Sigmoid colon (tissue), 7 donors: Measurements from ENCODE around the gene RNF224. TPM values are rescaled to one million over a fixed set of nuclear protein-coding genes. Genes with fewer than 3 reads are reported as not detected.

ENCODE experiments used
- DNase-seq: peaks from one replicate; pipeline ENCODE4 v3.0.0-alpha.2; 2019
- H3K27ac ChIP-seq, 4 donors: fragments of 200-600 bp; sonication (generic); one replicate each; pipeline ENCODE4 v1.5.1; 2016 to 2019; ENCODE audit warnings: mild to moderate bottlenecking in 1 of 4
- H3K27me3 ChIP-seq, 3 donors: fragments of 200-600 bp; sonication (generic); one replicate each; pipeline ENCODE4 v1.5.1; 2019; ENCODE audit warnings: mild to moderate bottlenecking in 1 of 3
- H3K36me3 ChIP-seq, 4 donors: fragments of 200-600 bp; sonication (generic); one replicate each; pipeline ENCODE4 v1.5.1; 2016 to 2019
- H3K4me1 ChIP-seq, 4 donors: fragments of 200-600 bp; sonication (generic); one replicate each; pipeline ENCODE4 v1.5.1; 2017 to 2019
- H3K4me3 ChIP-seq, 4 donors: fragments of 200-600 bp; sonication (generic); one replicate each; pipeline ENCODE4 v1.5.1; 2017 to 2019; ENCODE audit warnings: mild to moderate bottlenecking in 2 of 4, moderate library complexity in 1 of 4
- H3K9me3 ChIP-seq, 4 donors: fragments of 200-600 bp in 3 of 4; sonication (generic) in 3 of 4; one replicate each; pipeline versions ENCODE4 v1.5.1 to v1.6.1; 2013 to 2019
- CTCF ChIP-seq, 4 experiments: fragments of 450-650 bp in 3 of 4; fragments of 200-600 bp in 1 of 4; IDR thresholded peaks; one replicate each; pipeline ENCODE4 v1.5.1; 2016 to 2019; ENCODE audit warnings: antibody characterized with exemption in 4 of 4, mild to moderate bottlenecking in 3 of 4, moderate library complexity in 2 of 4
- EP300 ChIP-seq, 4 donors: sonication (generic); formaldehyde crosslinking; IDR thresholded peaks; one replicate each; pipeline ENCODE4 v1.6.1; 2017; ENCODE audit warnings: antibody characterized with exemption in 4 of 4
- POLR2A ChIP-seq, 2 donors: fragments of 450-650 bp; IDR thresholded peaks; one replicate each; pipeline ENCODE4 v1.6.1; 2016; ENCODE audit warnings: antibody characterized with exemption in 2 of 2, mild to moderate bottlenecking in 2 of 2, moderate library complexity in 2 of 2
- POLR2AphosphoS5 ChIP-seq, 4 donors: sonication (generic); formaldehyde crosslinking; IDR thresholded peaks; one replicate each; pipeline ENCODE4 v1.6.1; 2017; ENCODE audit warnings: antibody characterized with exemption in 4 of 4
- WGBS, 2 donors: extraction: QIAGEN DNeasy Blood & Tissue Kit; methylation state at CpG; one replicate each; pipeline ENCODE4 v1.1.7; 2013; 5-methylcytosine and 5-hydroxymethylcytosine counted together
- intact Hi-C: fragments of 100-400 bp; cut with DNase I; formaldehyde crosslinking; loops from one replicate; pipeline ENCODE4 v1.15.1; 2023
- polyA plus RNA-seq, 3 donors: library from polyadenylated mRNA; stranded (reverse); fragments of 200-250 nt; gene quantifications; one replicate each; pipeline ENCODE4 v1.2.3, GENCODE V29; 2013
- total RNA-seq, 4 donors: library from RNA; depleted of rRNA; stranded (reverse); fragments of >200 nt; gene quantifications; one replicate each; pipeline ENCODE4 v1.1.0, GENCODE V29; 2016
- donor health status: healthy with polysubstance abuse.
- donor health status: Bipolar disorder and iron deficiency.
- donor health status: healthy.

Gene RNF224
- total and polyA plus RNA-seq, 7 donors: 0.04 TPM; not detected in 6

- no peak for DNase-seq
- intact Hi-C loops: loop anchor here (5.0 kb wide), 1 partner anchor 43 kb away; the partner anchor contains the start of genes NDOR1 and TMEM203
- TF ChIP-seq POLR2A (IDR thresholded peaks at IDR 0.05) (no peak), POLR2AphosphoS5 (IDR thresholded peaks at IDR 0.05) (no peak), CTCF (IDR thresholded peaks at IDR 0.05) (no peak), EP300 (IDR thresholded peaks at IDR 0.05) (no peak)
- H3K27ac ChIP-seq: no peak overlapping the region
- peaks cover 0 to 10% (median 6%) of the 10 kb centered on the region in 3 donors for H3K27me3 ChIP-seq
- H3K36me3 ChIP-seq: no peaks in the 10 kb centered on the region
- H3K4me3 ChIP-seq: no peak overlapping the region
- H3K4me1 ChIP-seq: peaks cover 0 to 13% (median 11%) of the 10 kb centered on the region in 4 donors
- no peaks in the 10 kb centered on the region for H3K9me3 ChIP-seq
- 63 to 79% methylated on average over 17 of the region's 18 CpGs for WGBS, 2 donors
Observed at GRCh38 chr9:137250329-137251193, 23.3 kb downstream of the RNF224 start.

DNA sequence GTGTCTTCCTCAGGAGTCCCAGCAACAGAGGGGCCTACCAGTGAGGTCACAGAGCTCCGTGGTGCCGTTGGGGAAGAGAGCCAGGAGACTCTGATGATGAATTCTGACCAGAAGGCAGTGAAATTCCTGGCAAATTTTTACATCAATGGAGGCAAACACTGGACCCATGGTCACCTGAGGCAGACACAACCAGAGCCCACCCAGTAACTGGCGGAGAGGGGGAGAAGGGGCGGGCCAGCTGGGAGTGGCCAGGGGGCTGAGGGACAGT lies 23.8 kb downstream of the RNF224 start, which contains the start of gene STPG3:
Gene STPG3, plus strand, starts transcription at position 93 of the 268 bp plus-strand sequence. Its CDS starts 1 bp downstream, at position 94.
- TF ChIP-seq POLR2A (IDR thresholded peaks at IDR 0.05): no peak
- TF ChIP-seq CTCF (IDR thresholded peaks at IDR 0.05): no peak
- no peak for TF ChIP-seq POLR2AphosphoS5 (IDR thresholded peaks at IDR 0.05)
- no peak for TF ChIP-seq EP300 (IDR thresholded peaks at IDR 0.05)
- intact Hi-C loops: loop anchor here (5.0 kb wide), 1 partner anchor 44 kb away; the partner anchor contains the start of genes NDOR1 and TMEM203
- Histone ChIP-seq H3K27ac (no peak within 1 kb of the TSS), H3K36me3 (peaks cover 0 to under 1% (median 0%) of the 10 kb centered on the region in 4 donors), H3K9me3 (no peaks in the 10 kb centered on the region), H3K4me3 (no peak within 1 kb of the TSS), H3K27me3 (peaks cover 0 to 10% (median 6%) of the 10 kb centered on the region in 3 donors), H3K4me1 (peaks cover 0 to 18% (median 16%) of the 10 kb centered on the region in 4 donors)
- DNase-seq: no peak
- 72 to 86% methylated on average over 4 of the region's 4 CpGs for WGBS, 2 donors

DNA sequence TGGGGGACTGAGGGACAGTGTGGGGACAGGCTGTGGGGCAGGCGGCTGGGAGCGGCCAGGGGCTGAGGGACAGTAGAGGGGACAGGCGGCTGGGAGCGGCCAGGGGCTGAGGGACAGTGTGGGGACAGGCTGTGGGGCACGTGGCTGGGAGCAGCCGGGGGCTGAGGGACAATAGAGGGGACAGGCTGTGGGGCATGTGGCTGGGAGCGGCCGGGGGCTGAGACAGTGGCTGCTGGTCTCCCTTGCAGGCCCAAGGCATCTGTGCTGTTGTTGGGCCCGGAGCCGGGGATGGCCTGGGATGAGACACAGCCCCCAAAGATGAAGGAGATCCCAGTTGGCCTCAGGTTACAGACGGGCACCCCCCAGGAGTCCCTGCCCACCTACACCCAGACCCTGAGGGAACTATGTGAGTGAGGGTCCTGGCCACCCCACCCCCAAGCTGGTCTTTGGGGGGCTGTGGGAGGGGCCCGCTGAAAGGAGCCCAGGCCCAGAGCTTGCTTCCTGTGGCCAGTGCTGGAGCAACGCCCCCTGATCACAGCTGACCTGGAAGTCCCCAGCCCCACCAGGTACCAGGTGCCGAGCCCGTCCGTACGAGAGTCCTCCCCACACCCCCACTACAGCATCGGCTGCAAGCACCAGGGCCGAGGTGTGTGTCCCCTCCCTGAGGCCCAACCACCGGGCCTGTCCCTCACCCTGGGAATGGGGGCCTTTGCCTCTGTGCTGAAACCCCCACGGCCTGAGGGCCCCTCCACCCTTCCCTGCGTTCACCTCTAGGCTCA lies 24.4 kb downstream of the RNF224 start:
- H3K9me3 ChIP-seq: no peaks in the 10 kb centered on the region
- TF ChIP-seq EP300 (IDR thresholded peaks at IDR 0.05): no peak
- no peak for TF ChIP-seq POLR2AphosphoS5 (IDR thresholded peaks at IDR 0.05)
- TF ChIP-seq POLR2A (IDR thresholded peaks at IDR 0.05): no peak
- TF ChIP-seq CTCF (IDR thresholded peaks at IDR 0.05): no peak
- no peak overlapping the region for H3K27ac ChIP-seq
- peaks cover 0 to 23% (median 21%) of the 10 kb centered on the region in 4 donors for H3K4me1 ChIP-seq
- H3K4me3 ChIP-seq: no peak overlapping the region
- no peak for DNase-seq
- H3K27me3 ChIP-seq: peaks cover 0 to 10% (median 6%) of the 10 kb centered on the region in 3 donors
- WGBS, 2 donors: 81 to 89% methylated on average over 22 of the region's 22 CpGs
- intact Hi-C loops: loop anchor here (5.0 kb wide), 1 partner anchor 44 kb away; the partner anchor contains the start of genes NDOR1 and TMEM203
- H3K36me3 ChIP-seq: peaks cover 0 to 6% (median 2%) of the 10 kb centered on the region in 4 donors

- peaks cover 0 to 27% (median 26%) of the 10 kb centered on the region in 4 donors for H3K4me1 ChIP-seq
- WGBS, 2 donors: 64 to 78% methylated on average over 35 of the region's 35 CpGs
- no peak for DNase-seq
- H3K36me3 ChIP-seq: peaks cover 0 to 16% (median 5%) of the 10 kb centered on the region in 4 donors
- no peak overlapping the region for H3K4me3 ChIP-seq
- intact Hi-C loops: loop anchor here (5.0 kb wide), 1 partner anchor 46 kb away; the partner anchor contains the start of genes NDOR1 and TMEM203
- no peaks in the 10 kb centered on the region for H3K9me3 ChIP-seq
- no peak overlapping the region for H3K27ac ChIP-seq
- TF ChIP-seq POLR2A (IDR thresholded peaks at IDR 0.05) (no peak), EP300 (IDR thresholded peaks at IDR 0.05) (no peak), CTCF (IDR thresholded peaks at IDR 0.05) (no peak), POLR2AphosphoS5 (IDR thresholded peaks at IDR 0.05) (no peak)
- H3K27me3 ChIP-seq: peaks cover 0 to 10% (median 6%) of the 10 kb centered on the region in 3 donors
Observed at GRCh38 chr9:137252555-137253506, 25.5 kb downstream of the RNF224 start.
